Measurements from ENCODE around the gene FKBP15.

GRCh38 chr9:113155911-113156588 lies 65.0 kb downstream of the FKBP15 start:
- TF ChIP-seq CTCF (IDR thresholded peaks at IDR 0.05): no peak
- no peak for TF ChIP-seq POLR2A (IDR thresholded peaks at IDR 0.05)

All from stomach (tissue), 4 donors.